Measurements from ENCODE around the gene ROCK1. TPM values are rescaled to one million over a fixed set of nuclear protein-coding genes. Genes with fewer than 3 reads are reported as not detected.

ROCK1 gene
- total and polyA plus RNA-seq, 7 experiments from 2014 or later, result 27.6 to 97.5 (median 70.4) TPM

GRCh38 chr18:21117409-21118131, 6.0 kb upstream of the ROCK1 start:
- ChIA-PET CTCF (no interaction called here), POLR2A (no interaction called here)
- Histone ChIP-seq H3K4me3 (ENCODE audit: low read length) (no peak overlapping the region), H3K27ac (ENCODE audit: low read depth, low read length) (no peak overlapping the region), H3K9me3 (ENCODE audit: control insufficient read depth in 2 of 3, low read length in 3 of 3) (no peaks in the 10 kb centered on the region), H3K27me3 (ENCODE audit: control insufficient read depth in 2 of 2, insufficient read depth in 2 of 2, low read length in 2 of 2) (no peaks in the 10 kb centered on the region), H3K4me1 (ENCODE audit: control insufficient read depth in 2 of 2, insufficient read depth in 2 of 2, low read length in 2 of 2) (peaks cover under 1 to 2% of the 10 kb centered on the region in 2 donors), H3K36me3 (ENCODE audit: control insufficient read depth in 2 of 3, insufficient read depth in 3 of 3, low read length in 3 of 3) (no peaks in the 10 kb centered on the region)
- DNase-seq (no peak), ATAC-seq (peak; percentile 80)
- H3K4me1 Mint-ChIP-seq, result peaks cover 0 to 8% (median under 1%) of the 10 kb centered on the region in 7 donors
- peaks cover 0 to 15% (median 0%) of the 10 kb centered on the region in 5 donors for H3K27me3 Mint-ChIP-seq
- intact Hi-C loops (cut with micrococcal nuclease), result no loop called here
- H3K4me3 Mint-ChIP-seq, result no peak overlapping the region
- no peaks in the 10 kb centered on the region for H3K9me3 Mint-ChIP-seq
- no peaks in the 10 kb centered on the region for H3K36me3 Mint-ChIP-seq
- no peak overlapping the region for H3K27ac Mint-ChIP-seq

- ChIA-PET CTCF (interaction anchor here (0.9 kb wide), 1 partner anchor 13 kb away, joined by 3 read pairs; no protein-coding TSS in a partner anchor), POLR2A (no interaction called here)
- ATAC-seq (no peak), DNase-seq (no peak)
- Histone ChIP-seq H3K9me3 (ENCODE audit: control insufficient read depth in 2 of 3, low read length in 3 of 3) (no peaks in the 10 kb centered on the region), H3K36me3 (ENCODE audit: control insufficient read depth in 2 of 3, insufficient read depth in 3 of 3, low read length in 3 of 3) (peaks cover 0 to 8% (median 0%) of the 10 kb centered on the region in 3 experiments), H3K4me3 (ENCODE audit: low read length) (no peak overlapping the region), H3K4me1 (ENCODE audit: control insufficient read depth in 2 of 2, insufficient read depth in 2 of 2, low read length in 2 of 2) (peaks cover 5% of the 10 kb centered on the region in 2 donors), H3K27ac (ENCODE audit: low read depth, low read length) (no peak overlapping the region), H3K27me3 (ENCODE audit: control insufficient read depth in 2 of 2, insufficient read depth in 2 of 2, low read length in 2 of 2) (no peaks in the 10 kb centered on the region)
- H3K27me3 Mint-ChIP-seq, result peaks cover 0 to 15% (median 0%) of the 10 kb centered on the region in 5 donors
- H3K4me1 Mint-ChIP-seq, result peaks cover 2 to 15% (median 6%) of the 10 kb centered on the region in 7 donors
- no peak overlapping the region for H3K4me3 Mint-ChIP-seq
- H3K27ac Mint-ChIP-seq, result no peak overlapping the region
- no peaks in the 10 kb centered on the region for H3K36me3 Mint-ChIP-seq
- H3K9me3 Mint-ChIP-seq, result no peaks in the 10 kb centered on the region
- intact Hi-C loops (cut with micrococcal nuclease), result no loop called here
Measured at GRCh38 chr18:21115519-21116411, 4.2 kb upstream of the ROCK1 start.

GRCh38 chr18:21112543-21113105, 1.0 kb upstream of the ROCK1 start:
- Mint-ChIP-seq H3K27ac (peak overlapping the region in 6 of 9 donors; percentile 88 to 97 (median 92)), H3K4me3 (peak overlapping the region in 1 of 10 donors; percentile 98), H3K4me1 (peaks cover 2 to 8% (median 6%) of the 10 kb centered on the region in 7 donors), H3K27me3 (peaks cover 0 to 2% (median 0%) of the 10 kb centered on the region in 5 donors), H3K36me3 (peaks cover 0 to 4% (median 0%) of the 10 kb centered on the region in 5 donors), H3K9me3 (no peaks in the 10 kb centered on the region)
- H3K4me1 ChIP-seq (ENCODE audit: control insufficient read depth in 2 of 2, insufficient read depth in 2 of 2, low read length in 2 of 2), result peaks cover 20 to 23% of the 10 kb centered on the region in 2 donors
- CTCF ChIA-PET, result interaction anchor here (1.0 kb wide), 1 partner anchor 21 kb away, joined by 4 read pairs; no protein-coding TSS in a partner anchor
- peak overlapping the region; percentile 94 for H3K4me3 ChIP-seq (ENCODE audit: low read length)
- H3K27ac ChIP-seq (ENCODE audit: low read depth, low read length), result peak overlapping the region; percentile 72
- no peaks in the 10 kb centered on the region for H3K27me3 ChIP-seq (ENCODE audit: control insufficient read depth in 2 of 2, insufficient read depth in 2 of 2, low read length in 2 of 2)
- peaks cover 0 to 9% (median 0%) of the 10 kb centered on the region in 3 experiments for H3K36me3 ChIP-seq (ENCODE audit: control insufficient read depth in 2 of 3, insufficient read depth in 3 of 3, low read length in 3 of 3)
- POLR2A ChIA-PET, result interaction anchor here (1.7 to 2.1 kb wide), 2 partner anchors 11 to 488 kb away, joined by 7 to 11 read pairs; partner anchors contain the start of gene ESCO1
- H3K9me3 ChIP-seq (ENCODE audit: control insufficient read depth in 2 of 3, low read length in 3 of 3), result no peaks in the 10 kb centered on the region
- intact Hi-C loops (cut with micrococcal nuclease), result loop anchor here (1.0 to 5.0 kb wide), 5 partner anchors 23 to 140 kb away; no protein-coding TSS in a partner anchor
- ATAC-seq, result no peak
- no peak for DNase-seq

- no peaks in the 10 kb centered on the region for H3K9me3 ChIP-seq (ENCODE audit: control insufficient read depth in 2 of 3, low read length in 3 of 3)
- H3K4me3 ChIP-seq (ENCODE audit: low read length), result peak overlapping the region; percentile 94
- POLR2A ChIA-PET, result interaction anchor here (0.6 to 2.1 kb wide), 7 partner anchors 11 to 541 kb away, joined by 3 to 11 read pairs (median 3); partner anchors contain the start of gene ESCO1
- peak overlapping the region in 1 of 10 donors; percentile 98 for H3K4me3 Mint-ChIP-seq
- intact Hi-C loops (cut with micrococcal nuclease), result loop anchor here (1.0 to 5.0 kb wide), 5 partner anchors 23 to 140 kb away; no protein-coding TSS in a partner anchor
- H3K27ac ChIP-seq (ENCODE audit: low read depth, low read length), result peak overlapping the region; percentile 72
- ATAC-seq (peak; percentile 40), DNase-seq (no peak)
- H3K36me3 ChIP-seq (ENCODE audit: control insufficient read depth in 2 of 3, insufficient read depth in 3 of 3, low read length in 3 of 3), result peaks cover 0 to 9% (median 0%) of the 10 kb centered on the region in 3 experiments
- peak overlapping the region; percentile 87 to 97 (median 93) for H3K27ac Mint-ChIP-seq
- H3K27me3 ChIP-seq (ENCODE audit: control insufficient read depth in 2 of 2, insufficient read depth in 2 of 2, low read length in 2 of 2), result no peaks in the 10 kb centered on the region
- CTCF ChIA-PET, result interaction anchor here (1.0 kb wide), 1 partner anchor 22 kb away, joined by 4 read pairs; no protein-coding TSS in a partner anchor
- H3K36me3 Mint-ChIP-seq, result peaks cover 0 to 8% (median 4%) of the 10 kb centered on the region in 5 donors
- H3K4me1 Mint-ChIP-seq, result peaks cover 2 to 11% (median 7%) of the 10 kb centered on the region in 7 donors
- H3K9me3 Mint-ChIP-seq, result no peaks in the 10 kb centered on the region
- H3K4me1 ChIP-seq (ENCODE audit: control insufficient read depth in 2 of 2, insufficient read depth in 2 of 2, low read length in 2 of 2), result peaks cover 26 to 29% of the 10 kb centered on the region in 2 donors
- peaks cover 0 to 2% (median 0%) of the 10 kb centered on the region in 5 donors for H3K27me3 Mint-ChIP-seq
Measured at GRCh38 chr18:21112140-21112473, 494 bp upstream of the ROCK1 start.

GRCh38 chr18:21110713-21111345, 784 bp downstream of the ROCK1 start:
- Histone ChIP-seq H3K27me3 (ENCODE audit: control insufficient read depth in 2 of 2, insufficient read depth in 2 of 2, low read length in 2 of 2) (no peaks in the 10 kb centered on the region), H3K4me1 (ENCODE audit: control insufficient read depth in 2 of 2, insufficient read depth in 2 of 2, low read length in 2 of 2) (peaks cover 37% of the 10 kb centered on the region in 2 donors), H3K4me3 (ENCODE audit: low read length) (peak overlapping the region; percentile 82), H3K27ac (ENCODE audit: low read depth, low read length) (peak overlapping the region; percentile 96), H3K36me3 (ENCODE audit: control insufficient read depth in 2 of 3, insufficient read depth in 3 of 3, low read length in 3 of 3) (peaks cover 0 to 9% (median 0%) of the 10 kb centered on the region in 3 experiments), H3K9me3 (ENCODE audit: control insufficient read depth in 2 of 3, low read length in 3 of 3) (no peaks in the 10 kb centered on the region)
- peak overlapping the region; percentile 87 to 97 (median 93) for H3K27ac Mint-ChIP-seq
- H3K4me1 Mint-ChIP-seq, result peaks cover 3 to 23% (median 8%) of the 10 kb centered on the region in 7 donors
- no peaks in the 10 kb centered on the region for H3K9me3 Mint-ChIP-seq
- ChIA-PET CTCF (interaction anchor here (0.6 kb wide), 1 partner anchor 133 kb away, joined by 3 read pairs; no protein-coding TSS in a partner anchor), POLR2A (interaction anchor here (1.2 to 2.1 kb wide), 3 partner anchors 11 to 490 kb away, joined by 5 to 11 read pairs (median 7); partner anchors contain the start of gene ESCO1)
- H3K36me3 Mint-ChIP-seq, result peaks cover 0 to 12% (median 6%) of the 10 kb centered on the region in 5 donors
- peak; percentile 31 for ATAC-seq
- intact Hi-C loops (cut with micrococcal nuclease), result loop anchor here (1.0 to 5.0 kb wide), 14 partner anchors 10 to 629 kb away; partner anchors contain the start of genes ABHD3 (in 2 of the 2), ESCO1 (in 1 of the 2), MIB1 (in 1 of the 2) and SNRPD1 (in 1 of the 2)
- H3K4me3 Mint-ChIP-seq, result peak overlapping the region in 1 of 10 donors; percentile 98
- no peaks in the 10 kb centered on the region for H3K27me3 Mint-ChIP-seq
- DNase-seq, result peak; percentile 49 to 76 (median 72)

Measured in naive thymus-derived CD4-positive, alpha-beta T cell (primary cell).